ENCODE results near the gene APRT.

The APRT gene, protein sequence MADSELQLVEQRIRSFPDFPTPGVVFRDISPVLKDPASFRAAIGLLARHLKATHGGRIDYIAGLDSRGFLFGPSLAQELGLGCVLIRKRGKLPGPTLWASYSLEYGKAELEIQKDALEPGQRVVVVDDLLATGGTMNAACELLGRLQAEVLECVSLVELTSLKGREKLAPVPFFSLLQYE

GRCh38 chr16:88811769-88812512 is at the start of gene APRT:
Gene APRT (minus strand): TSS chr16:88811928. CDS start chr16:88811899, 29 bp downstream.
- DNase-seq (ENCODE audit: low spot score): peak; percentile 99

DNA sequence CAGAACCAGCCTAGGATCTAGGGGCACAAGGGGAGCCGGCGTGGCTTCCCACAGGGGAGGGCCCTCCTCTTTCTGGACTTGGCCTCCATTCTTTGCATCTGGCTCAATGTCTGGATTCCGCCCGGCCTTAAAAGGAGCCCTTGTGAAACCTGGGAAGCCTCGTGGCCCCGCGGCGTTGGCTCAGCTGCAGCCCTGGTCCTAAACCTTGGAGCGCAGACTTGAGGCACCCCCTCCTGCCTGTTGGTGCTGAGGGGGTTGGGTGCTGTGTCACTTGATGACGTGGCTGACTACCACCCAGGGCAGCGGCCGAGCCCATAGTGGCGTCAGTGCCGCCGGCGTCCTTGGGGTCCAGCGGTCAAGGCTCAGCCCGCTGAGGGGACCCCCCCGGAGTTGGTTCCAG is 49.6 kb upstream of the APRT start:
- DNase-seq (ENCODE audit: low spot score): no peak

- no peak for DNase-seq (ENCODE audit: low spot score)
Measured at GRCh38 chr16:88859381-88860091, 47.8 kb upstream of the APRT start.

DNA sequence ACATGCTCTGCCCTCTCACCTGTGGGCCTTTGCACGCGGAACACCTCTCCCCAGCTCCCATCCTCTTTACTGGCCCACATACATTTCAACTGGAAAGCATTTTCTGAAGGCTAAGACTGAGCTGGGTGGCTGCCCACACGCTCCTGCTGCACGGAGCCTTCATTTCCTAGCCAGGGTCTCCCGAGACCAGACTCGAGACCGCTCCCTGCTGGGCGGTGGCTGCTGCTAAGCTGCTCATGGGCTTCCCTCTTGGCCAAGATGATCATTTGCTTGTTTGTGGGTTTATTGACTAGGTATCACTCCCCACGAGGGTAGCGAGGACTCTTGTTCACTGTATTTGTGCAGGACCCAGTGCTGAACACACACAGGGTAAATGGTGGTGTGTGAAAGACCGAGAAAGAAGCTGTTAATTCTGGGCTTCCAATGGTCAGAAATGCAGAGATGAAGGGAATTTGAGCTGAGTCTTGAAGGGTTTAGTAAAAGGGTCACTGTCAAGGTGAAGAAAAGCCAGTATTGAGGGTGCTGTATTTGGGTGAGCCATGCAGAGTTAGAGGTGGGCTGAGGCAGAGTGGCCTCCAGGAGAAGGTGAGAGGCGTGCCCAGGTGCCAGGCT is 46.1 kb upstream of the APRT start:
- peak; percentile 99 for DNase-seq (ENCODE audit: low spot score)

- DNase-seq (ENCODE audit: low spot score): peak; percentile 100
Measured at GRCh38 chr16:88856828-88857727, 45.4 kb upstream of the APRT start, which contains the start of the genes GALNS and TRAPPC2L. Gene GALNS (minus strand): TSS chr16:88856947. CDS start chr16:88856877, 70 bp downstream. Gene TRAPPC2L (plus strand): TSS chr16:88857127. CDS start chr16:88857151, 24 bp downstream.

DNA sequence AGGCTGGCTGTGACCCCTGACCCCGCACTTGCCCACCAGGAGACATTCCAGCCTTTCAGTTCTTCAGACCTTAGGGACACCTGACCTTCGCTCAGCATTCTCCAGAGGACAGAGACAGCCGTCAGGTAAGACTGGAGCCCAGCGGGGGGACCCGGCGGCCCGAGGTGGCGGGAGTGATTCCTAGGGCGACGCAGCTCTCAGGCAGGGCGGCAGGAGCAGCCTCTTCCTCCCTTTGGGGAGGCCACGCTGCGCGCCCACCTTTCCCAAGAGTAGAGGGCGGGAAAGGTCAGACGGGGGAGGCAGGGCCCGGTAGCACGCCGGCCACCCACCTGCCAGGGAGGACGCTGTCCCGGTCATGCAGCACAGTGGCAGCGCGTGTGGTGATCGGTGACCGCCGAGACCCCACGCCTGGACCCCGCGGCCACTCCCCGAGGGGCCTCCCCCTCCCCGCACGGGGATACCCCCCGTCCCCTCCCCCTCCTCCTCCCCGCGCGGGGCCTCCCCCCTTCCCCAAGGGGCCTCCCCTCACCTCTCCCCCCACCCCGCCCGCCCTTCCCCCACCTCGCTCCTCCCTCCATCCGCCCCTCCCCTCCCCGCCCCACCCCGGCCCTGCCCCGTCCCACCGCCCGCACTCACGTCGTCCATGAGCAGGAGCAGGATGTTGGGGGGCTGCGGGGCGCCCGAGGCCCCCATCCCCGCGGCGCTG is 44.5 kb upstream of the APRT start:
- no peak for DNase-seq (ENCODE audit: low spot score)

- DNase-seq (ENCODE audit: low spot score): no peak
Measured at GRCh38 chr16:88855736-88856121, 44.0 kb upstream of the APRT start.

DNA sequence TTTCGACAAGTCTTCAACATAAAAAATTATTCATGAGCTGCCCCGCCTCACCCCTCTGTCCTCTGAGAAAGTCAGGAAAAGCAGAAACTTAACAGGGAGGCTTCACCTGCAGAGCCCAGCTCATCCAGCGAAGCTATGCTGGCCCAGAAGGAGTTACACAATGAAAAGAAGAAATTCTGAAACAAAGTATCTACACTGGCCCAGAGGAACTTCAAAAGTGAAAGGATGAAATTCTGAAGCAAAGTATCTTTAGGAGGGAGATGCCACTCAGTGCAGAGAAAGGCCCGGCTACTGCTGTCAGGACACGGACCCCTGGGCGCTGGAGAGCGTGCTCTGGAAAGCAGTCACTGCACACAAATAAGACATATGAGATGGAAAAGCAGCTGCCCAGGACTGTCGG is 43.4 kb upstream of the APRT start:
- no peak for DNase-seq (ENCODE audit: low spot score)

- no peak for DNase-seq (ENCODE audit: low spot score)
Measured at GRCh38 chr16:88854306-88855111, 42.8 kb upstream of the APRT start.

DNA sequence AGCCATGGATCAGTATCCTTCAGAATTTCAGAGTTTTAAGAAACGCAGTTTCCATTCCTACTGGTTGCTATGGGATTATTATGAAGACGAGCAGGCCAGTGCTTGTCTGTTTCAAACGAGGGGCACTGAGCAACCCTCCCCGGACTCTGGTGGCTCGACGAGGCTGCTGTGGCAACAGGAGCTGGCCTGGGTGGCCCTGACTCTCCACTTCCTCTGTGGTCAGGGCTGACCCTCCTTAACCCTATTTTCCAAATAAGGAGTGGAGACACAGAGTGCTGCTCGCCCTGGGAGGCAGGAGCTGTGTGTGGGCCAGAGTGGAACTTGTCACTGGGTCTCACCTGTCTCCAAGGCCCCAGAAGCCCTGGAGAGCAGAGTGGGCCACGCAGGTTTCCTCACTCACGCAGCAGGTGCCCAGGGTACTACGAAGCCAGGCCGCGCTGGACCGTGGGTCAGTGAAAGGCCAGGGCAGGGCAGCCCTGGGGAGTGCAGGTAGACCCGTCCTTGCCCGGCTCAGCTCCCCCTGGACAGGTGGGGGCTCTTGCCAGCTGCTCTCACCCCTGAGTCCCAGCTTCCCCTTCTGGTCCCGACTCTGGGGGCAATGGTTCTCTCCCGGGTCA is 41.7 kb upstream of the APRT start:
- no peak for DNase-seq (ENCODE audit: low spot score)

GRCh38 chr16:88851616-88852015 is 39.9 kb upstream of the APRT start:
- no peak for DNase-seq (ENCODE audit: low spot score)

GRCh38 chr16:88850531-88851199 is 38.9 kb upstream of the APRT start:
- no peak for DNase-seq (ENCODE audit: low spot score)

- DNase-seq (ENCODE audit: low spot score): no peak
Measured at GRCh38 chr16:88848557-88848956, 36.8 kb upstream of the APRT start.

- no peak for DNase-seq (ENCODE audit: low spot score)
Measured at GRCh38 chr16:88847654-88848053, 35.9 kb upstream of the APRT start.

DNA sequence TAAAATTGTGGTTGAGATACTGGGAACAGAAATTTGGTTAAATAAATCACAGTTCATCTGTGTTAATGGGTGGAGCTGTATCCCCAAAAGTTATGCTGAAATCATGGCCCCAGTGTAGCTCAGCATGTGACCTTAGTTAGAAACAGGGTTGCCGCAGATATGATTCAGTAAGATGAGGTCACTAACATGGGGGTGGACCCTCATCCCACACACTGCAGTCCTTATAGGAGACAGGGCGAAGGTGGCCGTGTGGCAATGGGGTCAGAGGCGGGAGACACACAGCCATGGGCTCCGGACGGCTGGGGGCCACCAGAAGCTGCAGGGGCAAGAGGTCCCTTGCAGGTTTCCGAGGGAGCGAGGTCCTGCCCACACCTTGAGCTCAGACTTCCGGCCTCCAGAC is 34.4 kb upstream of the APRT start:
- no peak for DNase-seq (ENCODE audit: low spot score)

- no peak for DNase-seq (ENCODE audit: low spot score)
Measured at GRCh38 chr16:88844419-88845036, 32.8 kb upstream of the APRT start.

GRCh38 chr16:88843256-88843655 is 31.5 kb upstream of the APRT start:
- DNase-seq (ENCODE audit: low spot score): no peak

DNA sequence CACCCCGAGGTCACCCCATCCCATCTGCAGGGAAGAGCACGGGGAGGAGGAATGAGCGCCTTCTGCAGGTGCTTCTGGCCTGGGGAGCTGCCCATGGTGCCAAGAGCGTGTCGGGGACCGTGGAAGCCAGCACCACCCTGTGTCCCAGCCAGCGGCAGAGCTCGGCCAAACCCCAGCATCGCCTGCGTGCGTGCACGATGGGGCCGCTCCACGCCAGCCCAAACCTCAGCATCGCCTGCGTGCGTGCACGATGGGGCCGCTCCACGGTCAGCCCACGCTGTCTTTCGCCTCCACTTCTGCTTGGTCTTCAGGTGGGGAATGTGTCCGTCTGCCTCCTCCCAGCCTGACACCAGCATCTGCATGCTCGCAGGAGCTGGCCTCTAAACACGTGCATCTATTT is 31.1 kb upstream of the APRT start:
- DNase-seq (ENCODE audit: low spot score): no peak

Data from HuH-7 (cell line).